SK-N-SH treated with all-trans-retinoic acid at 6 μM for 48 hours (cell line): Measurements from ENCODE around the gene TECTB.

Source experiments
- ARNTL ChIP-seq: fragments of 450-650 bp; formaldehyde crosslinking; IDR thresholded peaks from 2 replicates; pipeline ENCODE4 v1.5.0; 2020; ENCODE audit warnings: low read depth, mild to moderate bottlenecking, moderate library complexity, borderline replicate concordance
- CSRNP3 ChIP-seq: fragments of 250-450 bp; sonication (Bioruptor Pico); IDR thresholded peaks from 2 replicates; pipeline ENCODE4 v1.5.1; 2021; ENCODE audit warnings: mild to moderate bottlenecking, moderate library complexity
- GLIS3 ChIP-seq: fragments of 250-450 bp; sonication (Bioruptor Pico); IDR thresholded peaks from 2 replicates; pipeline ENCODE4 v1.5.0; 2020; ENCODE audit warnings: mild to moderate bottlenecking, moderate library complexity
- OSR1 ChIP-seq: fragments of 250-450 bp; sonication (Bioruptor Pico); IDR thresholded peaks from 2 replicates; pipeline ENCODE4 v1.8.0; 2022; ENCODE audit warnings: moderate library complexity, mild to moderate bottlenecking, inconsistent platforms
- PATZ1 ChIP-seq: fragments of 250-450 bp; sonication (Bioruptor Pico); IDR thresholded peaks from 2 replicates; pipeline ENCODE4 v1.8.0; 2020; ENCODE audit warnings: mild to moderate bottlenecking, moderate library complexity, borderline replicate concordance
- PPARA ChIP-seq: fragments of 250-450 bp; sonication (Bioruptor Pico); IDR thresholded peaks from 2 replicates; pipeline ENCODE4 v1.5.0; 2020; ENCODE audit warnings: mild to moderate bottlenecking, borderline replicate concordance
- RARB ChIP-seq: fragments of 250-450 bp; sonication (Bioruptor Pico); IDR thresholded peaks from 2 replicates; pipeline ENCODE4 v1.8.0; 2021; ENCODE audit warnings: mild to moderate bottlenecking, moderate library complexity
- TOX ChIP-seq: fragments of 250-450 bp; sonication (Bioruptor Pico); IDR thresholded peaks from 2 replicates; pipeline ENCODE4 v1.8.0; 2021; ENCODE audit warnings: mild to moderate bottlenecking, moderate library complexity, borderline replicate concordance
- TSHZ2 ChIP-seq: fragments of 250-450 bp; sonication (Bioruptor Pico); IDR thresholded peaks from 2 replicates; pipeline ENCODE4 v1.5.0; 2020; ENCODE audit warnings: mild to moderate bottlenecking, moderate library complexity
- ZC3H10 ChIP-seq: fragments of 250-450 bp; sonication (Bioruptor Pico); IDR thresholded peaks from 2 replicates; pipeline ENCODE4 v1.5.1; 2021; ENCODE audit warnings: mild to moderate bottlenecking, moderate library complexity
- ZNF70 ChIP-seq: fragments of 450-650 bp; formaldehyde crosslinking; IDR thresholded peaks from 2 replicates; pipeline ENCODE4 v1.5.0; 2020; ENCODE audit warnings: mild to moderate bottlenecking, moderate library complexity
- TF ChIP-seq, protein P1 (sequence below): fragments of 250-450 bp; sonication (Bioruptor Pico); IDR thresholded peaks from 2 replicates; pipeline ENCODE4 v1.8.0; 2021; ENCODE audit warnings: low read depth, mild to moderate bottlenecking, moderate library complexity, borderline replicate concordance

DNA sequence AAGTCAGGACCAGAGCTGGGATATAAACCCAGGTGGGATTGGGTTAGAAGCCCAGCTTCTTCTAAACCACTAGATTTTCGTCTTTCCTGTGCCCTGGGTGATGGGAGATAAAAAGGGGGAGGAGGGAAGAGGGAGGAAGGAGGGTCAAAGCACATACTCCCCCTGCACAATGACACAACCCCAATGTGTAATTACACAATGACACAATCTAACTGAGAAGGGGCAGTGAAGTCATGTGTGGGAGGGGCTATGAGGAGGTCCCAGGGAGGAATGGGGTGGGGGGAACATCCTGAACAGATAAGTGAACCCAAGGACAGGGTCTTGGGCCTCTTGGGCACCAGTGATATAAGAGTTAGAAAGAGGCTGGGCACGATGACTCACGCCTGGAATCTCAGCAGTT, 44.5 kb downstream of the TECTB start:
- TF ChIP-seq ARNTL (CRISPR knock-in tag) (no peak), RARB (no peak), PATZ1 (CRISPR knock-in tag) (no peak), PPARA (CRISPR knock-in tag) (no peak), TSHZ2 (CRISPR knock-in tag) (no peak), CSRNP3 (CRISPR knock-in tag) (no peak), GLIS3 (CRISPR knock-in tag) (no peak), TOX (CRISPR knock-in tag) (no peak), ZNF70 (CRISPR knock-in tag) (no peak), ZC3H10 (CRISPR knock-in tag) (no peak), OSR1 (CRISPR knock-in tag) (no peak)
- TF ChIP-seq, protein P1, sequence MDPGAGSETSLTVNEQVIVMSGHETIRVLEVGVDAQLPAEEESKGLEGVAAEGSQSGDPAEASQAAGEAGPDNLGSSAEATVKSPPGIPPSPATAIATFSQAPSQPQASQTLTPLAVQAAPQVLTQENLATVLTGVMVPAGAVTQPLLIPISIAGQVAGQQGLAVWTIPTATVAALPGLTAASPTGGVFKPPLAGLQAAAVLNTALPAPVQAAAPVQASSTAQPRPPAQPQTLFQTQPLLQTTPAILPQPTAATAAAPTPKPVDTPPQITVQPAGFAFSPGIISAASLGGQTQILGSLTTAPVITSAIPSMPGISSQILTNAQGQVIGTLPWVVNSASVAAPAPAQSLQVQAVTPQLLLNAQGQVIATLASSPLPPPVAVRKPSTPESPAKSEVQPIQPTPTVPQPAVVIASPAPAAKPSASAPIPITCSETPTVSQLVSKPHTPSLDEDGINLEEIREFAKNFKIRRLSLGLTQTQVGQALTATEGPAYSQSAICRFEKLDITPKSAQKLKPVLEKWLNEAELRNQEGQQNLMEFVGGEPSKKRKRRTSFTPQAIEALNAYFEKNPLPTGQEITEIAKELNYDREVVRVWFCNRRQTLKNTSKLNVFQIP (CRISPR knock-in tag), result no peak
